CD1c-positive myeloid dendritic cell (primary cell): ENCODE measurements around the gene DNTT.

ENCODE experiments used
- DNase-seq: peaks from one replicate; pipeline ENCODE4 v3.0.0-alpha.2; 2016; ENCODE audit errors: extremely low spot score

DNTT gene

DNA sequence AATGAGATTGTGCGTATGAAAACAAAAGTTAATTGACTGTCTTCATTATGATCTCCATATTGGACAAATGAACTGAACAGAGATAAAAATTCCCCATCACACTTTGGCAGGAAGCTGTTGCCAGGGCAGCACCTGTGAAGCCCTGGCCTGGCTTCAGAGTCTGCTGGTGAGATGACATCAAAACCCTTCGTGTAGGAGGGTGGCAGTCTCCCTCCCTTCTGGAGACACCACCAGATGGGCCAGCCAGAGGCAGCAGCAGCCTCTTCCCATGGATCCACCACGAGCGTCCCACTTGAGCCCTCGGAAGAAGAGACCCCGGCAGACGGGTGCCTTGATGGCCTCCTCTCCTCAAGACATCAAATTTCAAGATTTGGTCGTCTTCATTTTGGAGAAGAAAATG lies at the start of gene DNTT:
TSS of gene DNTT (plus strand) at position 205 of the 400 bp plus-strand sequence. CDS start at position 269, 64 bp downstream.
- no peak for DNase-seq

DNA sequence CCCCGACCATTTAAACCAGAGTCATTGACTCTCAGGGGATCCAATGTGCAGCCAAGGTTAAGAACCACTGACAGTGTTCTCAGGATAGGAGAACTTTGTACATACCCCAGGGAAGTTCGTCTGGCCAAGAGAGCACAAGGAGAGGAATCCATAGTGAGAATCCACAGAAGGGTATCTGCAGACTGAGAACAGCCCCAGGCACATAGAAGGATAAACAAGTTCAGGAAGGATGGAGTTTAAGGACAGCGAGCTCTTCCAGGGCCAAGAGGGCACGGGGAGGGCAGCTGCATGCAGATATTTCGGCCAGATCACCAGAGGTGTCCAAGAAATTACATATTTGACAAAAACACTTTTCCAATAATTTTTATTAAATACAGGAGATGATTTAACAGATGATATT lies 49.3 kb upstream of the DNTT start:
- DNase-seq, result no peak

DNA sequence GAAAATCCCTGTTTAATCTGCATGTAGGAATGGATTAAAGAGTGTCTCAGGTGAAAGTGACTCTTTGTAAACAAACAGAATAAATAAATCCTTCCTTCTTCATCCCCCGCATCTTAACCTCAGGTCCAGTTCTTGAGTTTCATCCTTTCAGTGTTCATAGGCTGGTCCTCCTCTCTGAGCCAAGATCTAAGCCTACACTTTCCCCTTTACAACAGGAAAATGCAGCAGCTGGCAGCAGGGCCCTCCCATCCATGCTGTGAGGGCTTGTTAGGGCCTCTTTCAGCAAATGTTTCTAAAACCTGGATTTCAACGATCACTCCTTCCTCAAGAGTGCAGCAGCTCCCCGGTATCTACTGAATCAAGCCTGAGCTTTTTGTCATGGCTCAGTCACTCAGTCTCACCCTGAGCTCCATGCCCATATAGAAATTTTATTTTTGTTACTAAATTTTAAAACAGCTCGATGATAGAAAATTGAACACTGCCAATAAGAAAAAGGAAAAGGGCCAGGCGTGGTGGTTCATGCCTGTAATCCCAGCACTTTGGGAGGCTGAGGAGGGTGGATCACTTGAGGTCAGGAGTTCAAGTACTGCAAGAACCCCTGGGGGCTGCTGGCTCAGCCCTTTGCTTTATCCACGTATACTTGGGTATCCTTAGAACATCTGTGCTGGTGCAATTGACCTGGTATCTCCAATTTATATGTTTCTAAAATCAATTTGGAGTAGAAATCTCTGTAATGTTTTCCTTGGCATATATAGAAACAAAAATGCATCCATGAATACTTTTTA lies 48.5 kb upstream of the DNTT start:
- no peak for DNase-seq

DNA sequence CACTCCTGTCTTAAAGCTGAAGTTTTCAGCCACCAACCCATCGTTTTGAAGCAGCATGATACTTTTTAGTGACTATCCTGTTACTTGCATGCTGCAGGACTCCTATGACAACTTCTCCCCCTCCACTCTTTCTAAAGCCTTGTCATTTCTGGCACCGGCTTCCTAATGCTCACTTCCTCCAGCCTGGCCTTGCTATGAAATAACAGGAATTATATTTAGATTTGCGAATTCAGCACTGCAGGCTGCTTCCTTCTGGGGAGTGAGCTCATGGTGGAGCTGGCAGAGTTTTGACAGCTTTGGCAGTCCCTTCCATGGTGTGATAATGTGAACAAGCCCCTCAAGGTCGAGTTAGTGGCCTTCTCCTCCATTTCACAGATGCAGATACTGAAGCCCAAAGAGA lies 46.3 kb upstream of the DNTT start:
- peak; percentile 83 for DNase-seq

DNA sequence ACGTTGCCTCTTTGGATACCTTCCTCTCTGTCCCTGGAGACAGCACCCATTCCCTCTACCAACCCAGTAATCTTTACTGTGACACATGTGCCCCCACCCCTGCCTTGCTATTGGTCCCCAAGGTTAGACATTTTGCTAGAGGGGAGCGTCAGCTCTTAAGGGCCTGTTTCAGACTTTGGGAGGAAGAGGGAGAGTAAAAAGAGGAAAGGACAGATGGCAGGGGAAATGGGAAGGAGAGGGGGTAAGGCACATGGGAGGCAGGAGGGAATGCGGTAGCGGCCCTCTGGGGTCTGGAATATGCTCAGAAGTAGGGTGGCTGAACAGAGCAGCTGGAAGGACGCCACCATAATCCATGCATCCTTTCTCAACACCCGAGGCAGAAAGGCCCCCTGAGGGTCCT lies 45.1 kb upstream of the DNTT start:
- DNase-seq, result no peak

DNA sequence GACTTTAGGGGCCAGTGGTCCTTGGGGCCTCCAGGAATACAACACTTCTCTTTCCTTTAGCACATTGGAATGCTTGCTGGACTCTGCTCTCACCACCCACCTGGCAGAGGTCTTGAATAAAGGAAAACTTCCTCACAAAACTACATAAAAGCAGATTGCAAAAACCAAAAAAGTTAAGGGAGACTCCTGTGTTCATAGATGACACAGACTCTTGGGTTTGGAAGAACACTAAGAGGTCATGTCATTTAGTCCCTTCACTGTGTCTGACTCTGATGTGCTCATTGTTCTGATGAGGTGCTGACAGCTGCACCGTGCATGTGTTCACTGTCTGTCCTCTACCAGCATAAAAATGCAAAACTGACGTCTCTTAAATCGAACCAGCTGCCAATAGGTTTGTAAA lies 44.2 kb upstream of the DNTT start:
- DNase-seq, result no peak

DNA sequence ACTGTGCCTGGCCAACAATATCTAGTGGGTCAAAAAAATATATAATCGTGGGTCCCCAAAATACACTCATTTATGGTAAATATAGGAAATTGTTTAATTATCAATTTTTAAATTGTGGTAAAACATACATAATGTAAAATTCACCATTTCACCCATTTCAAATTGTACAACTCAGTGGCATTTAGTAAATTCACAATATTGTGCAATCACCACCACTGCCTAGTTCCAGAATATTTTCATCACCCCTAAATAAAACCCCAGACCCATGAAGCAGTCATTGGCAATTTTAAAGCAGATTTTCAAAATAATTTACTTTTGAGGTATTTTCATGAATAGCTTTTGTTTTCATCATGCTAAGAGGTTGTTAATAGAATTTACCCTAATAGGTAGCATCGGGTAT lies 43.1 kb upstream of the DNTT start:
- no peak for DNase-seq

DNA sequence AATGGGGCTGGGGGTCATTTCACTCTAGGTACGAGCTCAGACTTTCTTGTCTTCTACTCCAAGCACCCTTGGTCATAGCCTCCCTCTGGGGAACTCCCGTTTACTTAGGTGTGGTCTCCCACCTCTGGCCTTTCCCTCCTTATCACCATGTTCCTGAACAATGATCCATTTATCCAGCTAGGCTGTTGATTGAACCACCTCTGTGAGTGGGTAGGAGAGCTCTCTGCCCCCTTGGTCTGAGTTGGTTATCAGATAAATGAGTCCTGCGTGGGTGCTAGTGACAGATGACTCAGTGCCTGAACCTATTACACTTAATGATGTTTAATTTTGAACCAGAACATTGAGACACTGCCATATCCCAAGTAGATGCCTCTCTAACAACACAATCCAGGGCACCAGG lies 42.3 kb upstream of the DNTT start:
- DNase-seq, result no peak

DNA sequence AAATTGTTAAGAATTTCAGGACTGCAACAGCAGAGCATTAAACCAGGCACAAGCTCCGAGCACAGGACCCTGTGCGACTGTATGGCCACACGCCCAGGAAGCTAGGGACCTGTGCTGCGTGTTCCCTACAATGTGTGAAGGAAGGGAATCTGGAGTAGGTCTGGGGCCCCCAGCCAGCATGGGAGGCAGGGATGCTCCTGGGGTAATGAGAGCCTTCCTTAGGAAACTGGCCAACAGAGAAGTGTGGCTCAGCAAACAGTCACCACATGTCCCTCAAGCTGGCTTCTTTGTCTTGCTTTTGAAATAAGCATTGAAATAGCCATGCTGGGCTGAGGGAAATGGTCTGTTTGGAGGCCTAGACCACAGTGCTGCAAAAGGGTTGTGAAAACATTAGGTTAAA lies 41.1 kb upstream of the DNTT start:
- no peak for DNase-seq

DNA sequence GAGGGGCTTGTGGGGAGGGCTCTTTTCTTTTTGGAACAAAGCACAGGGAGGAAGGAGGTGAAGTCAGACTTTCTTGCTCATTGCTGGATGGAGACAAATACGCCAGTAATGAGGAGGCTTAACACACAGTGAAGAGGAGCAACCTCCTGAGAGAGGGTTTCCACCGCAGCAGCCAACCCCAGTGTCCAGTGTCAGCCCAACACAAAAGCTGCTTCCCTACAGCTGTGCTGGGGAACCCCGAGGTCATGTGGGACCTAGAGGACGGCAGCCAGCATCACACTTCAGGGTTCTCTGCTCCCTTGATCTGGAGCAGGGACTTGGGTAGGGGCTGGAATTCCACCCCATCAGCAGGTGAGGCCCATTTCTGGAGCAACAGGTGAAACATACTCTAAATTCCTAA lies 40.6 kb upstream of the DNTT start:
- DNase-seq, result no peak

DNA sequence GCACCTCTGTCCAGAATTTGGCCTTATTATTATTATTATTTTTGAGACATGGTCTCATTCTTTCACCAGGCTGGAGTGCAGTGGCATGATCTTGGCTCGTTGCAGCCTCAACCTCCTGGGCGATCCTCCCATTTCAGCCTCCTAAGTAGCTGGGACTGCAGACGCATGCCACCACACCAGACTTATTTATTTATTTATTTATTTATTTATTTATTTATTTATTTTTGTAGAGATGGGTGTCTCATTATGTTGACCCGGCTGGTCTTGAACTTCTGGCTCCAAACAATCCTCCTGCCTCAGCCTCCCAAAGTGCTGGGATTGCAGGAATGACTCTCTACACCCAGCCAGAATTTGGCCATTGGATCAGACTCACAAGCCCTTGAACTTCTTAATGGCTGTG lies 39.3 kb upstream of the DNTT start:
- DNase-seq, result no peak

DNA sequence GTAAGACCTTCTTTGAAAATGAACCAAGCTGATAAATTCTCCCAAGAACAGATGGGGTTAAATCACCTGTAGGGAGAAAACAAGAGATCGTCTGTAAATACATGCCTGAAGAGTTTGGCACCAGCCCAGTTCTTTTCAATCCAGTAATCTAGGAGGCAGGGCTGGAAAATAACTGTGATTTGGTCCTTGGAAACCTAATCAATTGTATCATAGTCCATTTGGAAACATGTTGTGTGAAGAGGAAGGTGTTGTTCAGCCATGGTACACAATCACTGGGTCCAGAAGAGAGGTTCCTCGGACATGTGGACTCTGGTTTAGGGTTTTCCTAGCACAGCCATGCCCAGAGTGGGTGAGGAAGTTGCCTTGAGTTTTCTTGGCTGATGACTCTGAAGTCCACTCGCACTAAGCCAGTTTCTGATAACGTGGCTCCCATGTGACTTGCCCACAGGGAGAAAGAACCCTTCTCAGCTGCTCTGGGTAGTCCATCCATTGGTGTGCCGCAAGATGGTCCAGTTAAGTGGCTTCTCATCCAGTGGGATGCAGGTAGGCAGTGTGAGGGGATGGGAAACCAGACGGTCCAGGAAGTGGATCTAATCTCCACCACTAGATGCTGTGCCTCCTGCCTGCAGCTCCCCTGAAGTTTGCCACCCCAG lies 38.0 kb upstream of the DNTT start:
- no peak for DNase-seq

DNA sequence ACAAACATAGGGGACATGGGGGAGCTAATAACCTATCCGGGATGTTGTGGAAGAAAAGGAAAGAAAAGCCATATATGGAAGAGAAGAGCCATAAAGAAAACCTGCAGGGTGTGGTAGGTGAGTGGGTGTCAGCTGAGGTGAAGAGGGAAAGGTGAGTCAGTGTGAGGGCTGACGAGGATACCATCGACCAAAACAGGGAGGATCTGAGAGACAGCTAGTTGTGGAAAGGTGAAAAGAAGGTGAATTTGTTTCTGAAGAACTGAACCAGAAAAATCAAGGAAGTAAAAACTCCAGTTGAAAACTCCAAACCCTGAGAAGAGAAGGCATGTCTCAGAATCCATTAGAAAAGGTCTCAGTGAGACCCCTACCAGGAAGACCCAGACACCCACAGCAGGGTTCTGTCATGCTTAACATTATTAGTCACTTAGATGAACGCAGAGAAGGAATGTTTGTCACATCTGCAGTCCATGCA lies 37.0 kb upstream of the DNTT start:
- DNase-seq, result no peak

DNA sequence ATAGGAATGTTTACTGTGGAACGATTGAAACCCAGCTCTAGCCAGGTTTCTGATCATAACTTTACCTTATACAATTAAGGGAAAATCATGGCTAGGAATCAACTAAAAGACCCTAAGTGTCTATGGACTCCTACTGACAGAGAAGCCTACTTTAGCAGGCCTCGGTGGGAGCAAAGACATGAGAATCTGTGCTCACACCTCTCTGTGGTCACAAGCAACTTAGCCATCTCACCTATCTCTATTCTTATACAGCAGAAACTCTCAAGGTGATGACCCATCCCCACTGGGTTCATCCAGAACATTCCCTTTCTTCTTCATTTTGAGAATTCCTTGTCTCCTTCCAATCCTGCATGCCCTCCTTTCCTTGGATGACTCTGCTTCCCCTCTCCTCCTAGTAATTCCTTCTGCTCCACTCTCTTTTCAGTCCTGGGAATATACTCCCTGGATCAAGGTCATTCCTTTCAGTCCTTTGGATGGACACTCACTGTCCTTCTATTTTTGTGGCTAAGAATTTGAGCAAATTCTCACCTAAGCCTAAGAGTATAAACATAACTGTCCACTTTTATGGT lies 35.8 kb upstream of the DNTT start:
- DNase-seq, result no peak

DNA sequence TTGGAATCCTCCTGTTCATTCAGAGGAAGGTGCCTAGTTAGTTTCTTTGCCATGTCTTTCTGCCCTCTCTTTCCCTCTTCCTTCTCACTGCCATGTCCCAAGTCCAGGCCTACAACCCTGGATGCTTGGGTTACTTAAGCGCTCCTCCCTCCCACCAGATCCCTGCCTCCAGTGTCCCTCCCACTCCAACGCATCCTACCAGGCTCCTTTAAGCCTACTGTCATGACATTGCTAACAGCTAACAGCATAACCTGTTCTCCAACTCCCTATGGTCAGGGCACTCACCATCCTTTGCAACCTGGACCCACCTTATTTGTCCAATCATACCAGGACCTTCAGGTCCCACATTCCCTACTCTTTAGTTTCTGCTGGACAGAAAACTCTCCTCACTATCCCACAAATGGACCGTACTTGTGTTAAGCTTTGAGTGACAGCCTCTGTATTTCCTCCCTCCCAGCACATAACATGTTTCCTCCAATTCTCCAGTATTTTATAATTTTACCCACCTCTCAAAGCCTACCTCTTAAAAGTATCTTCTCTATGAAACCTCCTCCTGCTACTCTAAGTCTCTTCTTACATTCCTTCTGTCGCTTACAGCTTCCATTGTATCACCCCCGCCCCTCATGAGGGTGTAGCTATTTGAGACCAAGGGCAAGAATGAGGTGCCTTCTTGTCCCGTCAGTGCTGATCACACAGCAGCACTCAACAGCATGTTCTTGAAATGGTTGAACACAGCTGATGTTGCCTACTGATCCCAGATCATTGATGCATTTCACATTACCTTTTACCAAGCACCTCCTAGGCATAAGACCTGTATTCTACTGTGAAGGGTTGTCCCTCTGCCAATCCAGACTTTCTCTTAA lies 34.6 kb upstream of the DNTT start:
- DNase-seq, result no peak

DNA sequence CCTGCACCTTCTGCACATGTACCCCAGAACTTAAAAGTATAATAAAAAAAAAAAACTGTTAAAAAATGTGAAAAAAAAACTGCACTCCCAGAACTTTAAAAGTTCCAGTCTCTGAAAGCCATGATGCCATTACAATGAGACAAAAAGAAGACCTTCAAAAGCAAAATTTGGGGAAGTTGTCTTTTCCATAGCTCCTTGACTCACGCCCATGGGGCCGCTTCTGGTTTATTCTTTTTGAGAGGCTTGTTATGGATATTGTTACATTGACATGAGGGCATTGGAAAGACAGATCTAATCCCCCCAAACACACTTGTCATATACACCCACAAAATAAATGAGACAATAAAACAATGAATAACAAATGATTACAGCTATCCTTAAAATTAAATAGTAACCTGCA lies 33.7 kb upstream of the DNTT start:
- peak; percentile 84 for DNase-seq

DNA sequence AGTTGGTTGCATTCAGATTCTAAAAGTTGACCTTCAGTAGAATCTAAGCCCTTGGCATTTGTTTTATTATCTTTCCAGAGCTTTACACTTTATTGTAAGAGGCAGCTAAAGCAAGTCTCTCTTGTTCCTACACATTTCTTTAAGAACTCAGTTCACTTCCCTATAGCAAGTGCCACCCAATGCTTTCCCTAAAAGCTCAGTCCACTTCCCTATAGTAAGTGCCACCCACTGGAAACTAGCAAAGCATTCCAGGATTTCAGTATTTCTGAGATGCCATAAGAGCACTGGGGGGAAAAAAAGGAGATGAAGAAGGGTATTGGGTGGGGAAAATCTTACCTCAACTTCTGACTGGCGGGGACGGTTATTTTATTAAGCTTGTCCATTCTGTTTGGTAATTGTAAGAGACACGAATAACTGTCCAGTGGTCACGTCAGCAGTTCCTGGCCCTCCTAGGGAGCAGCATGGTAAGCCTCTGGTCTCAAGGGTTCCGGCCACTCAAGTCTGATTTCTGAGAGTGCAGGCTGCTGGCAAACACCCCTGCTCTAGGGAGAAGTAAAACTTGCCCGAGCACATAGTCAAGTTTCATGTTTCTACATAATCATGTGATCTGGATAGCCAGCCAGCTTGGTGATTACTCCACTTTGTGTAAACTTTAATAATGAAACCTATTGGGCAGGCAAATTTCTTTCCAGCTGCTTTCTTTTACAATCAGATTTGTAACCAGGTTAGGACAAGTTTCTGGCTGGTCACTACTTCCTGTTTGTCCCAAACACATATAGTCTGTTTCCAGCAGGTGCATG lies 33.0 kb upstream of the DNTT start, which contains the start of gene BLNK:
TSS of gene BLNK (minus strand) at position 554 of the 800 bp plus-strand sequence. CDS start at position 383, 171 bp downstream.
- DNase-seq, result peak; percentile 91

DNA sequence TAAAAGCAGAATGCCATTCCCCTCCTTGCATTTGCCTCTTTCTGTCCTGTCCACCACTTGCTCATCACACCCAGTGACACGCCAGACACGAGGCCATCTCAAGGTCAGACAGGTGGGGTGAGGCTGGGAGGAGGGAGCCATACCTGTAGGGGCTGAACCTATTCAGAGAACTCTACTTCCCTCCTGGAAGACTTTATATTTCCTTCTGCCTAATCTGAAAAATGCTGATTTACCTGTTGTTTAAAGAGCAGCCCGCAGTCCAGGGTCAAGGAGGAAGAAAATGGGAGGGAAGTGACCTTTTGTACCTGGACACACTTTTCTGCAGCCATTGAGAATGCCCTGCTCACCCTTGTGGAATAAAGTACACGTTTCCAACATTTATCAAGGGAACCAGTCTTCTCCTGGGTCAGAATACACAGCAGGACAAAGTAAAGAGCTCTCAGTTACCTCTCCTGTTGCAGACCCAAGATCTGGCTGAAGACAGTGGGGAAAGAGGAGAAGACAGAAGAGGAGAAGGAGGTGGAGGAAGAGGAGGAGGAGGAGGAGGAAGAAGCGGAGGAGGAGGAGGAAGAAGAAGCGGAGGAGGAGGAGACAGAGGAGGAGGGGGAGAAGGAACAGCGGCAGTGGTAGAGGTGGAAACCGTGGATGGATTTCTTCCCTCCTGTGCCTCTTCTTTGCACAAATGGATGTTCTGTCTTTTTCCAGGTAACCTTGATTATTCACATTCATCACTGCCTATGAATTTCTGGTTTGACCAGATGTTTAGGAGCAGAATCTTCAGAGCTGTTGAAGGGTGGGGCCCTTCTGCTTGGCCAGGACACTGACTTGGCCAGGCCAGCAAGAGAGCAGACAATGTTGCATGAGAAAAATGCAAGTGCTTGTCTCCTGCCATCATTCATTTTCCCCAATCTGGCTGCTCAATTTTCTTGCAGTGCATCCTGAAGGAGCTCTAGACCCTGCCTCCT lies 31.6 kb upstream of the DNTT start:
- no peak for DNase-seq

DNA sequence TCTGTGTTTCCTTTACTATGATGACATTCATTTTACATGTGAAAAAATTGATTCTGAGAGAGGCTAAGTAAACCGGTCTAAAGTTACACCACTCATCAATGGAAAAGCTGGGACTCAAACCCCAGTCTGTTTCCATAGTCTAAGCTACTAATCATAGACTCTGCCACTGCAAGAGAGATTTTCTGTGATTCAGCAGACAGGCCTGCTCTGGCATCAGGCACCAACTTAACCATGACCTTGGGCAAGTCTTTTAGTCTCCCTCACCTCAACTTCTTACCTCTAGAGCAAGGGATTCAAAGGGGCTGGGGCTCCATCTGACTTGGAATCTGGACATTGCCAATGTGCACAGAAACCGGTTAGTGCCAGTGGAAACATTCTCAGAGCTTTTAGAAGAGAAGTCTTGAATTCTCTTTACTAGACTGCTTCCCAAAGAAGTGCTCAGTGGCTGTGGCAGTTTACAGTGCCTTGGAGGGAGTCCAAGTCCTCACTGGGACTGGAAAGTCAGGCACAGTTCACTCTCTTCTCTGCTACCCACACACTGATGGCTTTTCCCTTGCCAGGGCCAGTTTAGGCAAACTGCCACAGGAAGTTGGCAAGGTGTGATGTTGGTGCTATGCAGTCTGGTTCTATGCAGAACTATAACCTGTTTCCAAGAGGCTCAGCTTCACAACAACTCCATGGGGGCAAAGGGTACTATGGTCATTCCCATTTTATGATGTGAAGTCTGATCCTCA lies 28.4 kb upstream of the DNTT start:
- no peak for DNase-seq
